Adrenal gland (tissue), 12 donors: ENCODE data around the gene PPT1. TPM values are rescaled to one million over a fixed set of nuclear protein-coding genes. Genes with fewer than 3 reads are reported as not detected.

ENCODE experiments used
- DNase-seq, 7 donors: peaks; one replicate each; pipeline ENCODE4 v3.0.0-alpha.2; 2019 to 2020
- H3K27ac ChIP-seq, 5 donors: fragments of 200-600 bp; sonication (generic) in 4 of 5; 1 replicate in 3 of 5; 2 replicates in 2 of 5; pipeline versions ENCODE4 v1.5.1 to v1.8.0; 2016 to 2020; ENCODE audit warnings: mild to moderate bottlenecking in 1 of 5
- H3K27me3 ChIP-seq: fragments of 200-600 bp; 2 replicates; pipeline ENCODE4 v1.8.0; 2021
- H3K36me3 ChIP-seq, 2 donors: fragments of 200-600 bp; replicated peaks in 1 of 2; 1 replicate in 1 of 2; 2 replicates in 1 of 2; pipeline versions ENCODE4 v1.5.1 to v1.8.0; 2018 to 2022
- H3K4me1 ChIP-seq, 2 donors: fragments of 200-600 bp; replicated peaks in 1 of 2; 1 replicate in 1 of 2; 2 replicates in 1 of 2; pipeline versions ENCODE4 v1.5.1 to v1.8.0; 2018 to 2021
- H3K4me3 ChIP-seq, 4 donors: fragments of 200-600 bp; sonication (generic) in 3 of 4; one replicate each; pipeline ENCODE4 v1.5.1; 2016 to 2018
- H3K9me3 ChIP-seq, 3 donors: fragments of 200-600 bp; sonication (generic) in 1 of 3; replicated peaks in 1 of 3; 1 replicate in 2 of 3; 2 replicates in 1 of 3; pipeline versions ENCODE4 v1.5.1 to v1.8.0; 2016 to 2021
- POLR2A ChIP-seq, 2 donors: fragments of 450-650 bp; IDR thresholded peaks; one replicate each; pipeline ENCODE4 v1.6.1; 2017; ENCODE audit warnings: antibody characterized with exemption in 2 of 2, mild to moderate bottlenecking in 2 of 2, moderate library complexity in 1 of 2
- WGBS, 4 donors: extraction: QIAGEN DNeasy Blood & Tissue Kit in 2 of 4; methylation state at CpG; one replicate each; pipeline versions ENCODE4 v1.1.5 to v1.1.7; 2013 to 2017; 5-methylcytosine and 5-hydroxymethylcytosine counted together
- intact Hi-C, 2 donors: fragments of 100-400 bp; cut with DNase I; formaldehyde crosslinking; loops; one replicate each; pipeline versions ENCODE4 v1.14.1 to v1.15.0; 2022 to 2023
- polyA plus RNA-seq, 3 donors: library from polyadenylated mRNA; stranded (reverse); fragments of 200-250 nt in 2 of 3; fragments of 350-450 nt in 1 of 3; fragmentation: Illumina TruSeq in 1 of 3; extraction: RNeasy Lipid Tissue Mini Kit (QIAGEN cat#74804) in 1 of 3; gene quantifications; one replicate each; pipeline ENCODE4 v1.2.3, GENCODE V29; 2013 to 2014
- total RNA-seq, 9 donors: library from RNA; depleted of rRNA in 4 of 9; stranded (reverse); fragments of >200 nt in 4 of 9; fragments of 120-200 nt in 1 of 9; fragmentation: NEBNext Ultra II Directional in 1 of 9; extraction: Animal tissue kit (Norgen Biotek cat#: 25700) in 1 of 9; gene quantifications; one replicate each; pipeline versions ENCODE4 v1.1.0 to v1.2.4, GENCODE V29; 2013 to 2023
- TF ChIP-seq, protein P1 (sequence below), 6 experiments: fragments of 450-650 bp in 4 of 6; fragments of 200-600 bp in 2 of 6; sonication (generic) in 1 of 6; IDR thresholded peaks; 1 replicate in 5 of 6; 2 replicates in 1 of 6; pipeline versions ENCODE4 v1.5.1 to v1.8.0; 2016 to 2021; ENCODE audit warnings: antibody characterized with exemption in 6 of 6, mild to moderate bottlenecking in 2 of 6, moderate library complexity in 1 of 6
- donor health status: healthy with polysubstance abuse.
- donor health status: Bipolar disorder and iron deficiency.
- donor health status: DM: yes; HTN: yes; CAD: no.
- donor health status: DM: no; HTN: no; CAD: no.
- donor health status: DM: no; HTN: no; CAD: no.
- donor health status: DM: yes; HTN: yes; CAD: no.

PPT1 gene
- total and polyA plus RNA-seq, 12 donors, result 55.3 to 136 (median 76.6) TPM

DNA sequence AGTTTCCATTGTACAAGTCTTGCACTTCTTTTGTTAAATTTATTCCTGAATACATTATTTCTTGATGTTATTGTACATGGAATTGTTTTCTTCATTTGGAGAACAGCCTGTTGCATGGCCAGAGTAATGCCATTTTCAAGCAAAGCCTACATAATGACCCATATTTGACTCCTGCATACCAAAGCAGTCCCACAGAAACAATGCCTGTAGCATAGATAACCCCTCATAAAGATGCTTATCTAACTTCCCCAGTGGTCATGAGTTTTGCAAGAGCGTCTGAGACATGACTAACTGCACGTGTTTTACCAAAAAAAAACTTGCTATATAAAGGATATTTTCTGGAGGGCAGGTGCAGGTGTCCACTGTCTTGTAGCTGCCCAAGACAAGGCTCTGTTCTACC is 33.8 kb upstream of the PPT1 start:
- DNase-seq, result no peak
- Histone ChIP-seq H3K4me1 (peaks cover 0 to 7% of the 10 kb centered on the region in 2 donors), H3K36me3 (no peaks in the 10 kb centered on the region), H3K27me3 (no peaks in the 10 kb centered on the region), H3K4me3 (no peak overlapping the region), H3K27ac (no peak overlapping the region), H3K9me3 (peaks cover 0 to 5% (median 0%) of the 10 kb centered on the region in 3 donors)
- intact Hi-C loops, result no loop called here
- 29 to 62% (median 41%) methylated on average over 2 of the region's 2 CpGs for WGBS, 4 donors
- TF ChIP-seq, protein P1, sequence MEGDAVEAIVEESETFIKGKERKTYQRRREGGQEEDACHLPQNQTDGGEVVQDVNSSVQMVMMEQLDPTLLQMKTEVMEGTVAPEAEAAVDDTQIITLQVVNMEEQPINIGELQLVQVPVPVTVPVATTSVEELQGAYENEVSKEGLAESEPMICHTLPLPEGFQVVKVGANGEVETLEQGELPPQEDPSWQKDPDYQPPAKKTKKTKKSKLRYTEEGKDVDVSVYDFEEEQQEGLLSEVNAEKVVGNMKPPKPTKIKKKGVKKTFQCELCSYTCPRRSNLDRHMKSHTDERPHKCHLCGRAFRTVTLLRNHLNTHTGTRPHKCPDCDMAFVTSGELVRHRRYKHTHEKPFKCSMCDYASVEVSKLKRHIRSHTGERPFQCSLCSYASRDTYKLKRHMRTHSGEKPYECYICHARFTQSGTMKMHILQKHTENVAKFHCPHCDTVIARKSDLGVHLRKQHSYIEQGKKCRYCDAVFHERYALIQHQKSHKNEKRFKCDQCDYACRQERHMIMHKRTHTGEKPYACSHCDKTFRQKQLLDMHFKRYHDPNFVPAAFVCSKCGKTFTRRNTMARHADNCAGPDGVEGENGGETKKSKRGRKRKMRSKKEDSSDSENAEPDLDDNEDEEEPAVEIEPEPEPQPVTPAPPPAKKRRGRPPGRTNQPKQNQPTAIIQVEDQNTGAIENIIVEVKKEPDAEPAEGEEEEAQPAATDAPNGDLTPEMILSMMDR (IDR thresholded peaks at IDR 0.05), result no peak
- no peak for TF ChIP-seq POLR2A (IDR thresholded peaks at IDR 0.05)

DNA sequence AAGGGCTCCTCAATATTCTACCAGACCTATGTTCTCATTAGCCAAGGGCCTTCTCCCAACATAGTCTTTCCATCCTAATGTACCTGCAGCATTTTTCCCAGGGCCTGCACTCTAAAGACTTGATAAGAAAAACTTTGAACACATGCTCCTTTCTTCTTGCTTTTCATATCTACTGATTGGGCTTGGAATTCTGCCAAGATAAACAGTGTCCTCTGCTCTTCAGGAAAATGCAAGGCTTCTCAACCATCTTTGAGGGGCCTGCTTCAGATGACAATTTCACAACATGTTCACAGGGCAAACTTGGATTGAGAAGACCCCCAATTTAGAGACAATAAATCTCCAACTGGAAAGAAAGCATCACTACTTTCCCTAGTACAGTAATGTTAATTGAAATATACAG is 25.8 kb upstream of the PPT1 start:
- H3K4me3 ChIP-seq, result no peak overlapping the region
- intact Hi-C loops, result no loop called here
- no peak for DNase-seq
- no peaks in the 10 kb centered on the region for H3K4me1 ChIP-seq
- TF ChIP-seq POLR2A (IDR thresholded peaks at IDR 0.05), result no peak
- TF ChIP-seq, protein P1 (IDR thresholded peaks at IDR 0.05), result no peak
- no peak overlapping the region for H3K27ac ChIP-seq
- no peaks in the 10 kb centered on the region for H3K36me3 ChIP-seq
- H3K27me3 ChIP-seq, result no peaks in the 10 kb centered on the region
- no peaks in the 10 kb centered on the region for H3K9me3 ChIP-seq

DNA sequence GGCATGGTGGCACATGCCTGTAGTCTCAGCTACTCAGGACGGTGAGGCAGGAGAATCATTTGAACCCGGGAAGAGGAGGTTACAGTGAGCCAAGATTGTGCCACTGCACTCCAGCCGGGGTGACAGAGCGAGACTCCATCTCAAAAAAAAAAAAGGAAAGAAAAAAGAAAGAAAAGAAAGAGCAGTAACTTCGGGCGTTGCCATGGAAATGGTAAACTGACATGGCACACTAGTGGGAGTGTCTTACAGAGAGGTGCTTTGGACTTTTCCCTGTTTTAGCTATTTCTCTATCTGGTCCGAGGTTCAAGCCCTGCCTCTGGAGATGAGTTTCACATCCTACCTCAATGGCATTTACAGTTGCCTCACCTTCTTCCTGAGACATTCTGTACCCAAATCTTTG is 23.1 kb upstream of the PPT1 start:
- Histone ChIP-seq H3K4me1 (no peaks in the 10 kb centered on the region), H3K27ac (no peak overlapping the region), H3K9me3 (no peaks in the 10 kb centered on the region), H3K4me3 (no peak overlapping the region), H3K27me3 (no peaks in the 10 kb centered on the region), H3K36me3 (no peaks in the 10 kb centered on the region)
- intact Hi-C loops, result no loop called here
- WGBS, 4 donors, result 71 to 85% (median 77%) methylated on average over 7 of the region's 7 CpGs
- TF ChIP-seq POLR2A (IDR thresholded peaks at IDR 0.05), result no peak
- TF ChIP-seq, protein P1 (IDR thresholded peaks at IDR 0.05), result no peak
- DNase-seq, result no peak

GRCh38 chr1:40114400-40114799 is 17.3 kb upstream of the PPT1 start:
- no peak for DNase-seq
- Histone ChIP-seq H3K36me3 (no peaks in the 10 kb centered on the region), H3K4me3 (no peak overlapping the region), H3K4me1 (no peaks in the 10 kb centered on the region), H3K27ac (no peak overlapping the region), H3K9me3 (no peaks in the 10 kb centered on the region), H3K27me3 (peaks cover 4% of the 10 kb centered on the region)
- no peak for TF ChIP-seq POLR2A (IDR thresholded peaks at IDR 0.05)
- TF ChIP-seq, protein P1 (IDR thresholded peaks at IDR 0.05), result no peak
- intact Hi-C loops, result no loop called here
- 77 to 88% (median 80%) methylated on average over 3 of the region's 3 CpGs for WGBS, 4 donors
